HG03575 (cell line): ENCODE measurements around the gene CBX1.

ENCODE experiments used
- ATAC-seq: cut with Tn5 transposase; IDR thresholded peaks from one replicate; pipeline ENCODE4 v1.9.1; 2021; ENCODE audit not compliant: unreplicated experiment, insufficient number of reproducible peaks, low FRiP score; ENCODE audit errors: extremely low read depth

Gene CBX1

GRCh38 chr17:48125829-48126531 lies 24.7 kb upstream of the CBX1 start:
- no peak for ATAC-seq

- ATAC-seq, result no peak
Observed at GRCh38 chr17:48123776-48124388, 22.6 kb upstream of the CBX1 start.

GRCh38 chr17:48123111-48123510 lies 21.8 kb upstream of the CBX1 start:
- ATAC-seq, result no peak

DNA sequence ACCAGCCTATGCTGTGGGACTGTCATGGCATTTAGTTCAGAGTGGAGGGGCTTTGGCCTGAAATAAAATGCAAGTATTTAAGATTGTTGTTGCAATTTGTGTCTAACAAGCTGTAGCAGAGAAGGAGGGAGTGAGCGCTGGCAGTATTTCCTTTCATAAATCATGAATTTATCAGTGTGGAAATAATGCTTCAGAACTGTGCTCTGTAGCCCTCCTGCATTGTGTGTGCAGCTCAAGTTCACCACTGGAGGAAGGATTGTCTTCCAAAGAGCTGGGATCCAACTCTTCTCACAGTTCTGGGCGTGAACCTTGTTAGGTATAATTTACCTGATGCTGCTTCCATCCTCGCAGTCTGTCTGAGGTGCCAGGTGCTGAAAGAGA lies 21.4 kb upstream of the CBX1 start:
- ATAC-seq, result no peak

DNA sequence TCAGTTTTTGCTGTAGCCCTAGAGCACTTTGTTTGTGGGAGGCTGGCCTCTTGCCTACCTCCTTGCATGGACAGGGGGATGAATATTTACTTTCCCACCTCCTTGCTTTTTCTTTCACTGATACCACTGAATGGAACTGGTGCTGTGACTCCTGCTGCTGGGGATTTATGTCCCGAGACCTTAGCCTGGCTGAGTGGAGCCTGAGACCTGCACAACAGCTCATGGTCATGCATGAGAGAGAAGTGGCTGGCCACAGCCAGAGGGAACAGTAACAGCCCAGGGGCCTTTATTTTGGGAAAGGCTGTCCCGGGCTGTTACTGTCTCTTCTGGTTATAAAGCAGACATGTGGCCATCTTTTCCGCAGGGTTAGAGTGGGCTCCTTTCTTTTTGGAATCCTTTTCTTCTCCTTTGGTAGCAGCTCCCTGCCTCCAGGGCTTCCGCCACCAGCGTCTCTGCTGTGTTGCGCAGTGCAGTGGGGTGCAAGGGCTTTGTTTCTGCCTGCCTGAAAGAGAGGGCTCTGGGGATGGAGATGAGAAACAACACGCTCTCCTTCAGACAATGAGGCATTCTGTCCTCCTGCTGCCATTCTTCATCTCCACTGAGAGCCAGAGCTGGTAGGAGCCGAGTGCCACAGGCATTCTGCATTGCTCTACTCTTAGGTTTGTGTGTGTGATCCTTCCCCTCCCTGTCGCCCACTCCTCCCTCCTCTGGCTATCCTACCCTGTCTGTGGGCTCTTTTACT lies 20.8 kb upstream of the CBX1 start:
- ATAC-seq, result no peak

- ATAC-seq, result no peak
Observed at GRCh38 chr17:48113201-48113676, 12.0 kb upstream of the CBX1 start.

- no peak for ATAC-seq
Observed at GRCh38 chr17:48111937-48112241, 10.6 kb upstream of the CBX1 start.

- no peak for ATAC-seq
Observed at GRCh38 chr17:48110761-48111160, 9.5 kb upstream of the CBX1 start.

- ATAC-seq, result no peak
Observed at GRCh38 chr17:48107137-48108055, 6.1 kb upstream of the CBX1 start, which contains the start of gene SNX11. Gene SNX11, plus strand, starts transcription at chr17:48107766. Its CDS starts 4,278 bp downstream, at chr17:48112044.

DNA sequence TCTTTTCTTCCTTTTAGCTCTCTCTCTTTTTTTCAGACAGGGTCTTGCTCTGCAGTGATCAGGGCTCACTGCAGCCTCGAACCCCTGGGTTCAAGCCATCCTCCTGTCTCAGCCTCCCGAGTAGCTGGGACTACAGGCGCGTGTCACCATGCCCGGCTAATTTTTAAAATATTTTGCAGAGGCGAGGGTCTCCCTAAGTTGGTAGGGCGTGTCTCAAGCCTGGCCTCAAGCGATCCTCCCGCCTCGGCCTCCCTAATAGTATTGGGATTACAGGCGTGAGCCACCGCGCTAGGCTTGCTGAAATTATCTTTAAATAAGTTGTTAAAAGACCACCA lies 5.5 kb upstream of the CBX1 start:
- no peak for ATAC-seq

GRCh38 chr17:48104440-48104839 lies 3.2 kb upstream of the CBX1 start:
- no peak for ATAC-seq

- no peak for ATAC-seq
Observed at GRCh38 chr17:48102798-48103715, 1.8 kb upstream of the CBX1 start.

DNA sequence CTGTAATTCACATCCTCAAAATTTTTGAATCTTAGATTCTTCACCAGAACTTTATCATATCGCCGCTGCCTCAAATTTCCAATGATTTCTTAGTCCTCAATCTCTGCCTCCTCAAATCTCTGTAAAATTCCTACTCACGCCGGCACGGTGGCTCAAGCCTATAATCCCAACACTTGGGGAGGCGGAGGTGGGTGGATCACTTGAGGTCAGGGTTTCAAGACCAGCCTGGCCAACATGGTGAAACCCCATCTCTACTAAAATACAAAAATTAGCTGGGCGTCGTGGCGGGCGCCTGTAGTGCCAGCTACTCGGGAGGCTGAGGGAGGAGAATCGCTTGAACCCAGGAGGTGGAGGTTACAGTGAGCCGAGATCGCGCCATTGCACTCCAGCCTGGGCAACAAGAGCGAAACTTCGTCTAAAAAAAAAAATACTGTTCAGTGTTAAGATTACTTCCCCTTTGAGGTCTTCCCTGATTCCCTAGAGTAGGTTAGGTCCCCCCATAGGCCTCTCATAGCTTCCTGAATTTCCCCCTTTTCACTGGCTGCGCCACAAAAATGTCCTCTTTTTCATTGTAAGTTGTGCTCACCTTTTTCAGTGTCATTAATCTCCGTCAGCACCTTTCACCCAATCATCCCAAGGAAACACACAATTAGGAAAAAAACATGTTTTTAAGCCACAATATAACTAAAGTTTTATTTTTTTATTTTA lies 919 bp upstream of the CBX1 start:
- ATAC-seq, result no peak

GRCh38 chr17:48100591-48101011 lies 677 bp downstream of the CBX1 start:
- no peak for ATAC-seq

DNA sequence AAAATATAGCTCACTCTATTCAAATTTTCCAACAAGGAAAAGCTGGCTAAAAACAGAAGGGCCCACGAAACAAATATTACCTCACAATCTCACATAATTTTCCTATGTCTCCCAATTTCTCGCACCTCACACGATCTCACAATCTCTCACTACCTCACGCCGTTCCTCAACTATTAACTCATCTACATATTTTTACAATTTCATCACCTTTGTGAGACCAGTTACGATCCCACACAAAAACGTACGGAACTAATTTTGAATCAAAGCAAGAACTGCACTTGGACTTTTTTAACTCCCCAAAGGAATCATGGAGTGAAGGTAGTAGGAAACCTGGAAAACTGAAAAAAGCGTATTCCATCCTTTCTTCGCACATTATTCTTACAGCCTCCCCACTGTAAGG lies 1.1 kb downstream of the CBX1 start:
- no peak for ATAC-seq

DNA sequence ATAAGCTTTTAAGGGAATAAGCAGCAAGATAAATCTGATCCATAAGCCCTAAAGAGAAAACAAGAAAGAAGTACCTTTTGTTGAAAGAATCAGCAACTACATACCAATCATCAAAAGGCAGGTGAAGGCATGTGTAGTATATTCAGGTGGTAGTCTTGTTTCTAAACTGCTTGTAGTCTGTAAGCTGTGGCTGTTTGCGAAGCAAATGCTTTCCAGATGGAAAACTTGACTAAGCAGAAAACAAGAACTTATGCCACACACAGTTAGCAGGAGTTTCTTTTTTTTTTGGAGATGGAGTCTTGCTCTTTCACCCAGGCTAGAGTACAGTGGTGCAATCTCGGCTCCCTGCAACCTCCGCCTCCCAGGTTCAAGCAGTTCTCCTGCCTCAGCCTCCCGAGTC lies 5.7 kb downstream of the CBX1 start:
- ATAC-seq, result no peak

GRCh38 chr17:48093341-48094045 lies 7.8 kb downstream of the CBX1 start:
- no peak for ATAC-seq
